Colonic mucosa (tissue), 4 donors: ENCODE data around the gene POLR3A. TPM values are rescaled to one million over a fixed set of nuclear protein-coding genes. Genes with fewer than 3 reads are reported as not detected.
"Not testable (repeated sequence)": the region's sequence is repeated elsewhere in the genome, so short reads cannot be mapped to it uniquely, and the experiment has no call there.

Experiments
- DNase-seq: peaks from one replicate; pipeline ENCODE4 v3.0.0-alpha.2; 2020
- H3K27ac ChIP-seq: fragments of 200-600 bp; one replicate; pipeline ENCODE4 v1.8.0; 2021
- H3K27me3 ChIP-seq: fragments of 200-600 bp; one replicate; pipeline ENCODE4 v1.8.0; 2021
- H3K36me3 ChIP-seq: fragments of 200-600 bp; one replicate; pipeline ENCODE4 v1.8.0; 2021
- H3K4me1 ChIP-seq: fragments of 200-600 bp; one replicate; pipeline ENCODE4 v1.8.0; 2021; ENCODE audit warnings: mild to moderate bottlenecking
- H3K4me3 ChIP-seq: fragments of 200-600 bp; one replicate; pipeline ENCODE4 v1.8.0; 2021
- H3K9ac ChIP-seq, 2 donors: one replicate each; pipeline ENCODE4 v1.7.0; 2013; ENCODE audit warnings: control low read depth in 2 of 2, low read depth in 2 of 2, low read length in 2 of 2
- H3K9me3 ChIP-seq: fragments of 200-600 bp; one replicate; pipeline ENCODE4 v1.8.0; 2021
- intact Hi-C: fragments of 100-400 bp; cut with DNase I; formaldehyde crosslinking; loops from one replicate; pipeline ENCODE4 v1.14.1; 2022
- total RNA-seq, 2 donors: library from RNA; stranded (reverse); fragmentation: NEBNext Ultra II Directional in 1 of 2; extraction: Animal tissue kit (Norgen Biotek cat#: 25700) in 1 of 2; gene quantifications; one replicate each; pipeline ENCODE4 v1.2.1, GENCODE V29; 2021
- TF ChIP-seq, protein P1 (sequence below): fragments of 200-600 bp; IDR thresholded peaks from one replicate; pipeline ENCODE4 v1.8.0; 2022; ENCODE audit warnings: antibody characterized with exemption, mild to moderate bottlenecking
- donor health status: healthy.
- donor health status: DM: no; HTN: no; CAD: no.
- donor health status: DM: no; HTN: no; CAD: no.

Gene POLR3A
- total RNA-seq, 2 donors from 2014 or later: 11.3 to 14.6 TPM

DNA sequence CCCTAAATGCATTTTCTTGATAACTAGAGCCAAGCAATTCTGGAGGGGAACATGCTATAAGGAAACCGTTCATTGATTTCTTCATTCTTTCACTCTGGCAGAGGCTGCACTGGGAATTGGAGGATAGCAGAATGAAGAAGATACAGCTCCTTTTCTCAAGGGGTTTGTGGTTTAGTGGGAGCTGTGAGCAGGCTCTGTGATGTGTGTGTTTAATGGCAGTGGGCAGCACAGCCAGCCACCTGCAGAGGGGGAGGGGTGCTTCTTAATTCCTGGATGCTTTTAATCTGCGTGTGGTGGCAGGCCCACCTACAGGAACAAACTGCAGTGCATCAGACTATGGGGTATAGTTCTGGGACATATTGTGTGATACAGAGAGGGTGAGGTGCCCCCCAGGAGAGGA lies 36.3 kb upstream of the POLR3A start:
- no peak overlapping the region for H3K4me3 ChIP-seq
- H3K9me3 ChIP-seq: no peaks in the 10 kb centered on the region
- TF ChIP-seq, protein P1, sequence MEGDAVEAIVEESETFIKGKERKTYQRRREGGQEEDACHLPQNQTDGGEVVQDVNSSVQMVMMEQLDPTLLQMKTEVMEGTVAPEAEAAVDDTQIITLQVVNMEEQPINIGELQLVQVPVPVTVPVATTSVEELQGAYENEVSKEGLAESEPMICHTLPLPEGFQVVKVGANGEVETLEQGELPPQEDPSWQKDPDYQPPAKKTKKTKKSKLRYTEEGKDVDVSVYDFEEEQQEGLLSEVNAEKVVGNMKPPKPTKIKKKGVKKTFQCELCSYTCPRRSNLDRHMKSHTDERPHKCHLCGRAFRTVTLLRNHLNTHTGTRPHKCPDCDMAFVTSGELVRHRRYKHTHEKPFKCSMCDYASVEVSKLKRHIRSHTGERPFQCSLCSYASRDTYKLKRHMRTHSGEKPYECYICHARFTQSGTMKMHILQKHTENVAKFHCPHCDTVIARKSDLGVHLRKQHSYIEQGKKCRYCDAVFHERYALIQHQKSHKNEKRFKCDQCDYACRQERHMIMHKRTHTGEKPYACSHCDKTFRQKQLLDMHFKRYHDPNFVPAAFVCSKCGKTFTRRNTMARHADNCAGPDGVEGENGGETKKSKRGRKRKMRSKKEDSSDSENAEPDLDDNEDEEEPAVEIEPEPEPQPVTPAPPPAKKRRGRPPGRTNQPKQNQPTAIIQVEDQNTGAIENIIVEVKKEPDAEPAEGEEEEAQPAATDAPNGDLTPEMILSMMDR: no peak
- no peaks in the 10 kb centered on the region for H3K27me3 ChIP-seq
- DNase-seq: no peak
- H3K4me1 ChIP-seq: peaks cover 3% of the 10 kb centered on the region
- intact Hi-C loops: no loop called here
- H3K9ac ChIP-seq: peak overlapping the region in 1 of 2 donors; percentile 32
- H3K27ac ChIP-seq: no peak overlapping the region
- no peaks in the 10 kb centered on the region for H3K36me3 ChIP-seq

GRCh38 chr10:78064919-78065318 lies 35.6 kb upstream of the POLR3A start:
- H3K27ac ChIP-seq, H3K4me1 ChIP-seq, H3K9ac ChIP-seq, H3K4me3 ChIP-seq, H3K36me3 ChIP-seq, H3K27me3 ChIP-seq, intact Hi-C loops, H3K9me3 ChIP-seq, DNase-seq: not testable (repeated sequence)

DNA sequence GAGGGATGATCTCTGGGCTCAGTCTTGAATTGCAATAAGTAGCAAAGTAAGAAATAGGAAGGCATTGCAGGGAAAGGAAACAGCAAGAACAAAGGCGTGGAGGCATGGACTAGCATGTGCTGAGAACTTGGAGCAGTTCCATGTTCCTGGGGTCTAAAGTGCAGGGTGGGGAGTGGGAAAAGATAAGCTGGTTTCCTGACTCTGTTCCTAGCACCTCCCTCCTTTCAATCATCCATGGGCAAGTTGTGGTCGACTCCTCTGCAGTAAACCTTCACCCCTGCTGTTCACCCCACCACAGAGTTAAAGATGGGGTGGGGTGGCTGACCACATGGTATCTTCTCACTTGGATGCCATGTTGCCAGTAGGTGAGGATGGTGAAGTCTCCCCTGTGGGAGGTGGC lies 33.9 kb upstream of the POLR3A start:
- Histone ChIP-seq H3K27ac (no peak overlapping the region), H3K27me3 (no peaks in the 10 kb centered on the region), H3K4me1 (peaks cover 3% of the 10 kb centered on the region), H3K9me3 (no peaks in the 10 kb centered on the region), H3K4me3 (no peak overlapping the region), H3K36me3 (no peaks in the 10 kb centered on the region), H3K9ac (no peak overlapping the region)
- no peak for DNase-seq
- TF ChIP-seq, protein P1: no peak
- intact Hi-C loops: no loop called here

- Histone ChIP-seq H3K4me3 (no peak overlapping the region), H3K27ac (no peak overlapping the region), H3K9me3 (no peaks in the 10 kb centered on the region), H3K4me1 (peaks cover 3% of the 10 kb centered on the region), H3K27me3 (no peaks in the 10 kb centered on the region), H3K36me3 (no peaks in the 10 kb centered on the region), H3K9ac (no peak overlapping the region)
- DNase-seq: no peak
- intact Hi-C loops: no loop called here
- TF ChIP-seq, protein P1: no peak
Observed at GRCh38 chr10:78062296-78062695, 33.0 kb upstream of the POLR3A start.

GRCh38 chr10:78059906-78060702 lies 30.8 kb upstream of the POLR3A start:
- Histone ChIP-seq H3K4me1 (no peaks in the 10 kb centered on the region), H3K27ac (no peak overlapping the region), H3K9me3 (no peaks in the 10 kb centered on the region), H3K9ac (no peak overlapping the region), H3K36me3 (no peaks in the 10 kb centered on the region), H3K4me3 (no peak overlapping the region), H3K27me3 (no peaks in the 10 kb centered on the region)
- intact Hi-C loops: no loop called here
- TF ChIP-seq, protein P1: no peak
- no peak for DNase-seq

DNA sequence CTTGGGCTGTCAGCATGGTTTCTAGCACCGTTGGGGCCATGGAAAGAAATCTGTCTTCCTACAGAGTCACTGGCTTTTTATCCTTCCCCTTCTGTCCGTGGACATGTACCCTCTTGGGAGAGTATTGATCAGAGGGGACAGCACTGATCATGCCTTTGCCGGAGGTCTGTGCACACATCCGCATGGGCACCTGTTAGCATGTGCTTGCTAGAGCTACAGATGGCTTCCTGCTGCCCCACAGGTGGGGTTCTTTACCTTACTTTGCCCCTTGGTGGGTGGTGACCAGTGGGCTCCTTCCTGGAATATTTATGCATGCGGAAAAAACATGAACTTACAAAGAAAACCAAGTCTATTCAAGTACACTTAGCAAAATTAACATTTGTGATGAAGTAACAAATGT lies 29.2 kb upstream of the POLR3A start:
- H3K4me1 ChIP-seq: no peaks in the 10 kb centered on the region
- intact Hi-C loops: no loop called here
- no peaks in the 10 kb centered on the region for H3K9me3 ChIP-seq
- TF ChIP-seq, protein P1: no peak
- H3K27ac ChIP-seq: no peak overlapping the region
- no peak overlapping the region for H3K9ac ChIP-seq
- H3K36me3 ChIP-seq: no peaks in the 10 kb centered on the region
- no peaks in the 10 kb centered on the region for H3K27me3 ChIP-seq
- DNase-seq: no peak
- no peak overlapping the region for H3K4me3 ChIP-seq
